Testis (tissue), 2 donors: ENCODE results near the gene CHCHD6.

ENCODE experiments used
- POLR2A ChIP-seq: fragments of 450-650 bp; IDR thresholded peaks from one replicate; pipeline ENCODE4 v1.6.1; 2017; ENCODE audit warnings: antibody characterized with exemption, mild to moderate bottlenecking, moderate library complexity
- TF ChIP-seq, protein P1 (sequence below), 3 experiments: fragments of 450-650 bp in 2 of 3; fragments of 200-600 bp in 1 of 3; sonication (generic) in 1 of 3; IDR thresholded peaks; one replicate each; pipeline ENCODE4 v1.5.1; 2016 to 2019; ENCODE audit warnings: antibody characterized with exemption in 3 of 3, mild to moderate bottlenecking in 2 of 3, moderate library complexity in 1 of 3

DNA sequence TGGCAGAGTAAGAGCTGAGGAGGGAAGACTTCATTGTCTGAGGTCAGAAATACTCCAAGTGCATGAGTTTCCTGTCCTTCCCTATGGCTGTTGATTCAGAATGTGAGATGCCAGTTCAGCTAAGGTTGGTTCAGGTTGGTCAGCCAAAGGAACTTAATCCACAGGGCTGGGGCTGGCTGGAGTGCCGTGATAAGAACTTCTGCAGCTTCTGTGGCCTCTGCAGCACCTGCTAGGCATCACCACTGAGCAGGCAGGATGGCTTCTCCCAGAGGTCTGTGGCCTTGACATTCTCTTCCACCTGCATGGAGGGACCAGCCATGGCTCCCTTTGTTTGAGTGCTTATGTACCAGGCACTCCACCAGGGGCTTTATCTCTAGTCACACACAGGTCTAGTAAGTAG lies 169.4 kb downstream of the CHCHD6 start:
- TF ChIP-seq POLR2A = no peak
- TF ChIP-seq, protein P1, sequence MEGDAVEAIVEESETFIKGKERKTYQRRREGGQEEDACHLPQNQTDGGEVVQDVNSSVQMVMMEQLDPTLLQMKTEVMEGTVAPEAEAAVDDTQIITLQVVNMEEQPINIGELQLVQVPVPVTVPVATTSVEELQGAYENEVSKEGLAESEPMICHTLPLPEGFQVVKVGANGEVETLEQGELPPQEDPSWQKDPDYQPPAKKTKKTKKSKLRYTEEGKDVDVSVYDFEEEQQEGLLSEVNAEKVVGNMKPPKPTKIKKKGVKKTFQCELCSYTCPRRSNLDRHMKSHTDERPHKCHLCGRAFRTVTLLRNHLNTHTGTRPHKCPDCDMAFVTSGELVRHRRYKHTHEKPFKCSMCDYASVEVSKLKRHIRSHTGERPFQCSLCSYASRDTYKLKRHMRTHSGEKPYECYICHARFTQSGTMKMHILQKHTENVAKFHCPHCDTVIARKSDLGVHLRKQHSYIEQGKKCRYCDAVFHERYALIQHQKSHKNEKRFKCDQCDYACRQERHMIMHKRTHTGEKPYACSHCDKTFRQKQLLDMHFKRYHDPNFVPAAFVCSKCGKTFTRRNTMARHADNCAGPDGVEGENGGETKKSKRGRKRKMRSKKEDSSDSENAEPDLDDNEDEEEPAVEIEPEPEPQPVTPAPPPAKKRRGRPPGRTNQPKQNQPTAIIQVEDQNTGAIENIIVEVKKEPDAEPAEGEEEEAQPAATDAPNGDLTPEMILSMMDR (IDR thresholded peaks at IDR 0.05) = no peak
